IMR-90 (cell line): ENCODE measurements around the gene THADA.

Experiments used
- BHLHE40 ChIP-seq: fragments of 150-350 bp; IDR thresholded peaks from 2 replicates; pipeline ENCODE4 v1.6.1; 2016; ENCODE audit warnings: mild to moderate bottlenecking, low read depth, low read length
- MXI1 ChIP-seq: IDR thresholded peaks from 2 replicates; pipeline ENCODE4 v1.6.1; 2012; ENCODE audit warnings: low read depth, mild to moderate bottlenecking, low read length, moderate library complexity, borderline replicate concordance

GRCh38 chr2:43293744-43294695 is 301.8 kb downstream of the THADA start:
- TF ChIP-seq BHLHE40 = peak; percentile 75; the same call in 1 of the 2 replicates
- no peak for TF ChIP-seq MXI1
